DMS 273 (cell line): Measurements from ENCODE around the gene RUNX1.
"Not testable (repeated sequence)": the region's sequence is repeated elsewhere in the genome, so short reads cannot be mapped to it uniquely, and the experiment has no call there.

Experiments used
- DNase-seq: peaks from one replicate; lab custom pipeline; 2025; ENCODE audit not compliant: unreplicated experiment; lab: John Stamatoyannopoulos, UW

RUNX1 gene

DNA sequence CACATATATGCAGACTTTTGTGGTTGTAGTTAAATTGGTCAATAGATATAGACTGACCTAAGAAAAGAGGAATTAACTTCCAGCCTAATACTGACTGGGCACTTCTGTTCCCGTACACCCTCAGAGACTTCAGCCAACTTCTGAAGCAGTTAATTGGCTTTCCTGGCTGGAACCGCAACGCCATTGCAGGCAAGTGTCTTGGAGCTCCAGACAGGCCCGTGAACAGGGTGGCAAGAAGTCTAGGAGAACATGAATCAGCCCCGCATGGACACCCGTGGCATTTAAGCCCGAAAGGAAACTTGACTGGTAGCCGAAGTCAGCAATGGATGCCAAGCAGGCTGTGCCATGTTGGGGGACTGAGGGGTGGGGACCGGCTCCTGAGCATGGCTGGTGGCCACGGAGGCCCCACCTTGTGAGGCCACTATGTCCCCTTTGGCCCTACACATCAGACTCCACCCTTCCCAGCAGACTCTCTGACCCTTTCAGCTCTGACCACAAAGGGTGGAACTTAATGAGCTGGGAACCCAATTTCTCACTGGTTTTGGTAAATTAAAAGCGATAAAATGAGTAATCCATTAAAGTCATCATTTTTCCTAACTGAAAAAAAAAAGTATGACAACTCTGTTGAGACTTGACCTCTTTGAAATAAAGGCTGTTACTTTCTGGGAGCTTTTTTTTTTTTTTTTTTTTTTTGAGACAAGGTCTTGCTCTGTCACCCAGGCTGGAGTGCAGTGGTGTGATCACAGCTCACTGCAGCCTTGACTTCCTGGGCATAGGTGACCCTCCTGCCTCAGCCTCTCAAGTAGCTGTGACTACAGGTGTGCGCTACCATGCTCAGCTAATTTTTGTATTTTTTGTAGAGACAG is 54.1 kb downstream of the RUNX1 start:
- no peak for DNase-seq

DNA sequence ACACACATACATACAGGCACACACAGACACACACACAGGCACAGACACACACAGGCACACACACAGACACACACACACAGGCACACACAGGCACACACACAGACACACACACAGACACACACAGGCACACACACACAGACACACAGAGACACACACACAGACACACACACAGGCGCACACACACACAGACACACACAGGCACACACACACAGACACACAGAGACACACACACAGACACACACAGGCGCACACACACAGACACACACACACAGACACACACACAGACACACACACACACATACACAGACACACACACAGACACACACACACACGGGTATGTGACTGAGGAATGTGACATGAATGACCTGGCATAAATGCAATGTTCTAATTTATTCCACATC is 55.6 kb downstream of the RUNX1 start:
- DNase-seq, result not testable (repeated sequence)

DNA sequence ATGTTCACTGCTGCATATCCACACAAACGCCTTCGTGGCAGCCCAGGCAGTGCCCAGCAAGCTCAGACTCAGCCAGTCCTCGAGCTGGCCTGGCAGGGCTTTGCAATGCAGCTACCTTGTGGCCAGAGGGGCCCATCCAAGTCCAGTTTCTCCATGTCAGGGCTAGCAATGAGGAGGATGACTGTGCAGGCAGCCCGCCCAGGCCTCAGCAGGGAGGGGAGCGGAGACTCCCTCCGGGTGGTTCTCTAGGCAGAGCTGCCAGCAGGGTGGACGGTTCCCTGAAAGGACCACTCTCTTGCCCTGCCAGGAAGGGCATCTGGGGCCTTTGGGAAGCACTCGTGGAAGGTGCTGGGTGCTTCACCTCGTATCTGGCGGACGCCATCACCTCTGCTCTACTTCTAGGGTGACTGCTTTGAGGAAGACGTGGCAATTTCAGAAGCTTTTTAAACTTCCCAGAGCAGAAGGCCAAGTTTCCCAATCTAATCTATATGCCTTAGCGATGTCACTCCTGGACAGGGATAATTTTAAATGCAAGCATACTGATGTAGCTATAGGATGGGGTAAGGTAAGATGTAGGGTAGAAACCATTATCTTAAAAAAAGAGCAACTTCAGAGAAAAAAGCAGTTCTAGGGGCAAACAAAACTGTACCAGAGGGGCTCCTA is 56.2 kb downstream of the RUNX1 start:
- no peak for DNase-seq

DNA sequence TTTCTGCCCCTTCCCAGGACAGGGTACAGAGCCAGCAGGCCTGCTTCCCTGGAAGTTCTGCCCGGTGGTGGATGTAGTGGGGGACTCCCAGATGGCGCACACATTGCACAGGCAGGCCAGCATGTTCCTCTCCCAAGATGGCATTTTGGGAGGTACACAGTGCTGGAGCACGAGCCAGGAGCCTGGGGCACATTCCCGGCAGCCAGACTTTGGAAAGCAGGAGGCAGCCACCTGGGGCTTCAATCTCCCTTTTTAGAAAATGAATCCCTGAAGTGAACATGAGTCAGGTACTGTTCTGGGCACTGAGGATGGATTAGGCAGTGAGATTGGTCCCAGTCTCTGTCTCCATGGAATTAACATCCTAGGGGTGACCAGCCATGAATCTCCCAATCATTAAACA is 56.9 kb downstream of the RUNX1 start:
- no peak for DNase-seq

DNA sequence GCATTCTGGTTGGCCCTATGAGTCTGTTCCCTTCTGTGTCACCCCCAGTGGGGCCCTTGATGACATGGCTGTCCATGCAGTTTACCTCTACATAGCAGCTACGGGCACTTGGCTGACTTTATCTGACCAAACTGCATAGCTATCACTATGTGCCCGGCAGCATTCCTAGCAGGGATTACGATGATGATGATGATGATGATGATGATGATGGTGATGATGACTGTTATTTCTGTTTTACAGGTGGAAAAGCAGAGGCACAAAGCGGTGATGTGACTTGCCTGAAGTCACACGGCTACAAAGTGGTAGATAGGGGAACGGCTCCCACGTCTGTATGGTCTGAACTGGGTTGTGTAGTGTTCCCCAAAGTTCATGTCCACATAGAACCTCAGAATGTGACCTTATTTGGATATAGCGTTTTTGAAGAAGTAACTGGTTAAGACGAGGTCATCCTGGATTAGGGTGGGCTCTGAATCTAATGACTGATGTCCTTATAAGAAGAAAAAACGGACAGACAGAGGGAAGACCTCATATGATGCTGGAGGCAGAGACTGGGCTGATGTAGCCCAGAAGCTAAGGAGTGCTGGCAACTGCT is 57.6 kb downstream of the RUNX1 start:
- DNase-seq, result no peak

DNA sequence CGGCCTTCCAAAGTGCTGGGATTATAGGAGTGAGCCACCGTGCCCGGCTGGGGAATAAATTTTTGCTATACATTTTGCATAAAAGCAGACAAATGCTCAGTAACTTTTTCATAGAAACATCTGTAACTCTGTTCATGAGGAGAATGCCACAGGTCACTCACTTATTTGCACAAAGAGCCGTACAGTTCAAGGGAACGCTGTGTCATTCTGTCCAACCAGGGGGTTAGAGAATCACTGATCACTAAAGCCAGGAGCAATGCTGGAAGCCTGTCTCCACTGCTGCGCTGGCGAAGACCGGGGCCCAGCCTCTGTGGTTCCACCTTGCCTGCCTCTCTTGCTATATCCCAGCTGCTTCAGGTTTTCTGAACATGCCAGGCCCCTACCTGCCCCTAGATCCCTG is 58.3 kb downstream of the RUNX1 start:
- no peak for DNase-seq

DNA sequence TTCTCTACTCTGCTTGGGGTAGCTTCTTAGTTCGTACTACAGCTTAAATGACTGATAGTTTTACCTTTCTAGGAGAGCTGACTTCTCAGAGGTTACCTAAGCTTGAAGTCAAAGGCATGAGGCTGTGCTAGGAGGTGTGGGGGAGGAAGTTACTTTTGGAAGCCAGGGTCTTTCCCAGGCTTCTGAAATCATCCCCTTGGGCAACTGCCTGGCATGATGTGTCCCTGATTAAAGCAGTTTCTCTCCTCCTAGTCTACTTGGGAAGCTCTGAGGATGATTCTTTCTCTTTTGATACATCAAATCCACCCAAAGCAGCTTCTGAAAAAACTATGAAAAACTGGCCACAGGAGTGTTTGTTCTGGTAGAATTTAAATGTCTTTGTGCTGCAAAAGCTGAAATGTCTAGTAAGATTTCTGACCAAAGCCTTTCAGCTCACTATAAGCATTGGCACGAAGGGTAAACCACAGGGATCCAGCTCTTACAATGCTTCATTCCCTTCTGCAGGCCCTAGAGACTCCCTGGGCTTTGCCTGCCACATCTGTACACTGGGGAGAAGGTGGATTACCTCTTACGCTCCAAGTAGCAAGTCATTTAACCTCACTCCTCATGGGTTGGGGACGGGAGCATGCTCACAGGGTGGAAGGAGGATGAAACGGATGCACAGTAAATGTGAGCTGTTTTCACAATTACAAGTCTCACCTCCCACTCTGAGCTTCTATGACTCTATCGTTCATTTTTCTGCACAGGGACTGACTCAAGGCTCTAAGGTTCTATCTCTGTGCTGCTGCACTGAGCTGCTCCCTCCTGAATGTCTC is 59.6 kb downstream of the RUNX1 start:
- no peak for DNase-seq

DNA sequence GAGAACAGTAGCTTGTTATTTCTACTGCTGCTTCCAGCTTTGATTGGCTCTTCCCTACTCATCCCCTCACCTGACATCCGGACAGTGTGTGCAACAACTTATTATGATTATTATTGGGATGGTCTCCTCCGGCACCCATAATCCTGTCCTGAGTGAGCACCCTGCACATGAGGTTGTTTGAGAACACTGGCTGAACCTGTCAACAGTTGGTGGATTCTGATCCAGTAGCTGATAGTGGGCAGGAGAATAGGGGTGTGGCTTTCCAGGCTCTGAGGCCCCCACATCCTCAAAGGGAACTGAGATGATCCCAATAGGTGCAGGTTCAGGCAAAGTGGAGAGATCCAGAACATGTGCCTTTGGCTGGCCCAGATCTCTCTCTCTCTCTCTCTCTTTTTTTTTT is 60.5 kb downstream of the RUNX1 start:
- no peak for DNase-seq

DNA sequence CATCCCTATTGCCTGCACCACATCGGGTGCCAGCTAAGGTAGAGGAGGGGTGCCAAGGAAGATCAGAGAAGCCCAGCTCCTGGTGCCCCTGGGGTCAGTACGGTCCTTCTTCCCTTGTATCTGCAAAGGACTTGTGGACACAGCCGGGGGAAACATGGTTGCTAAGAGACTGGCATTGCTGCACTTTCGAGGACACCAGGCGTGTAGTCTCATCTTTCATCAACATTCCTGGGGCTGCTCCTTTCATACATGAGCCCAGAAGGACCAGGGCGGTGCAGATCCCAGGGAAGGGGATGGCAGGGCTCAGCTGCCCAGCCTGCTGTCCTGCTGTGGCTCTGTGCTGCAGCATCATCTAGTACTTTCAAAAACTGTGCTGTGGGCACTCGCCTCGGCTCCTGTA is 61.0 kb downstream of the RUNX1 start:
- DNase-seq, result no peak

DNA sequence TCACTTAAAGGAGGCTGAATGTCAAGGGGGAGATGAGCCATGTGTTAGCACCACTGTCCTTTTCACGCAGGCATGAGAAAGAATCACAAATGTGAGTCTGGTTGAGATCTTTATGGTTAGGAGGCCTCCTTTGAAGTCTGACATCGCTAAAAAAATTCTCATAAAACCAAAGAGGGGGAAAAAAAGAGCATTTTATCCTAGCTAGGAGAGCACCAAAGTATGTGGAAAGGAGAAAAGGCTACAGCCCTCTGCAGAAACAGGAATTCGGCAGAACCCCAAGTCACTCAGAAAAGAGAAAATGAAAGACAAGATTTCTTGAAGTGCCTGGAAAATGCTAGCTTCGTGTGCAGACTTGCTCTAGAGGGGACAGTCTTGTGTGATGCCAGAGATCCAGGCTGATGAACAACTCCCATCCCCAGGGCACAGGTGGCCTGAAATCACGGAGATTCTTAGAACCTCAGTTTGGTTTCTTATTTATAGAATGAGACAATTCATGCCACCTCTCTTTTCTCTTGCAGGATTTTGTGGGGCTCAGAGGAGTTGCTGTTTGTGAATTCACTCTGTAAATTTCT is 61.5 kb downstream of the RUNX1 start:
- no peak for DNase-seq

DNA sequence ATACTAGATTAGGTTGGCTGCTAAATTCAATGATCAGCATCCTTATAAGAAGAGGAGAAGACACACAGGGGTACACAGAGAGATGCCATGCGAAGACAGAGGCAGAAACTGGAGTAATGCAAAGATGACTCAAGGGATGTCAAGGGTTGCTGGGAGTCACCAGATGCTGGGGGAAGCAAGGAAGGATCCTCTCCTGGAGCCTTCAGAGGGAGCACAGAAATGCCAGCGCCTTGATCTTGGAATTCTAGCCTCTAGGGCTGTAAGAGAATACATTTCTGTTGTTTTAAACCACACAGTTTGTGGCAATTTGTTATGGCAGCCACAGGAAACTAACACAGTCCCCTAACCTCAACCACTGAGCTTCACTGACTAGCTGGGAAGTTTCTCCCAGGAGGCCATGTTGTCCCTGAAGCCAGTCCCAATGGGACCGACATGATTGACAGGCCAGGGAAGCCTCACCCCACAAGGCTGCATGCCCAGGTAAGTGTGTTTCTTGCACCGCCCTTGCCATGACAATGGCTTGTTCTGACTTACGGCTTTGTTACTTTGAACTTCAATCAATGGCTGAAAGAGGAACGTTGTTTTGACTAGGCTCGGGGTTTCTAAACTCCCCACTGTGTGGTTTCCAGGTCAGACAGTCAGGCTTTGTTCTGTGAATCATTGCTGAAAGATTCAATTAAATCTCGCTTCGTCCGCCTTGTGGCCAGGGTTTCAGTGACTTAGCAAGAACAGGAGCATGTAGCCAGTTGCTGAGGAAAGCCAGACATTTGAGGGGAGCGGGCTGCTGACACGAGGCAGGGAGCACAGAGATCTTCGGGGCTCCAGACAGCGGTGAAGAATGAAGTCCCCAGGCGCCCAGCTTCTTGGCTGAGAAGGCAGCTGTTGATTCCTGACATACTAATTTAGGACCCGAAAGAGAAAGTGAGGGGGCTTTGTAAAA is 62.3 kb downstream of the RUNX1 start:
- DNase-seq, result no peak

DNA sequence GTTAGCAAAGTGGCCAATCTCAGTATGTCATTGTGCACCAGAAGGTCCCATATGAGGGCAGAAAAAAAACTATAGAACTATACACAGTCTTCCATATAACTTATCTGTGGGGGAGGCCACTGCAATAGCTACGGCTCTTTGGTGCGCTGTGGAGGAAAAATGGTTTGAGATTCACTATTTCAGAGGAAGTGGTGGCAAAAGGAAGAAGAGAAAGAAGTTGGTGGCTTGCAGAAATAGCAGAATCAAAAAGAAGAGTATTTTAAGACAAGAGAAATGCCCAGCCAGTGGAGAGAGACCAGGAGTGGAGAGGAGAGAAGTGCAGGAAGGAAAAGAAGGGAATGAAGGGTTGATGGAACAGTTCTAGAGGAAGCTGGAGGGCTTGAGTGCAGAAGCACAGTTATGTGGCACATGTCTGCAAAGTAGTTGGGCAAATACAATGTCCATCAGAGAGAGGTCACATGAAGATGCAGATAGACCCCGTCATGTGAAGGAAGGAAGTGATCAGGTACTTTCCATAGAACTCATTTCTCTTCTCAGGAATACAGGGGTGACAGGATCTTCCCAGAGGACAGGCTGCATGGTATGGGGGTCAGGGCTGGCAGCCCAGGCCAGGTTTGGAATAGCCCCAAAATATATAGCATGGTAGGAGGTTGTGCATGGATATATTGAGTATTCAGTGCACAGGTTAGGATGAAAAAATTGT is 64.6 kb downstream of the RUNX1 start:
- DNase-seq, result no peak

DNA sequence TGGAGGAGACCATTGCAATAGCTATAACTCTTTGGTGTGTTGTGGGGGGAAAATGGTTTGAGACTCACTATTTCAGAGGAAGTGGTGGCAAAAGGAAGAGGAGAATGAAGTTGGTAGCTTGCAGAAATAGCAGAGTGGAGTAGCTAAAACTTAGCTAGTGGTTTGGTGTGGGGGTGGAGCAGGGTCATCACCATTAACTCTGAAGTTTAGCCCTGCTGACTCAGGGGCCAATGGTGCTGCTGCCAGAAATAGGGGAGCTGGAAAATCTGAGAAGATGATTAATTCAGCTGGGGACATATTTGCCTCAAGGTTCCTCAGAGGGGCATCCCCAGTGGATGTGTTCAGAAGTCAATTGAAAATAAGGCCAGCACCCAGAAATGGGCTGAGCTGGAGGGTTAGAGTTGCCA is 65.4 kb downstream of the RUNX1 start:
- no peak for DNase-seq

DNA sequence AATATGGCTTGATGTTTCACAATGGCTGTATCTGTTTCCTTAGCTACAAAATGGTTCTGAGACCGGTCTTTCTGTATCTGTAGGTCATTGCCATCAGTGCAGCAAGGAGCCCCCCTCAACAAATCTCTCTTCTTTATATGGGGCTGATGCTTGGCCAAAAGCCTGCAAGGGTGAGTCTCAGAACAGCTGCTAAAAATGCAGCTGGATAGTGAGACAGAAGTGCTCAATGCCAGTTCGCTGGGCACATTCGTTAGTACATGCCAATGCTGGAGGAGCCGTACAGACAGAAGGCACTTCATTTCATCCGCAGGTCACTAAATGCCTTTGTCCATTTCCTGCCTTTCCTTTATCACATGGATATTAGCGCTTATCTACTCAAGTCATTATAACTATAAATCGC is 67.3 kb downstream of the RUNX1 start:
- DNase-seq, result no peak

DNA sequence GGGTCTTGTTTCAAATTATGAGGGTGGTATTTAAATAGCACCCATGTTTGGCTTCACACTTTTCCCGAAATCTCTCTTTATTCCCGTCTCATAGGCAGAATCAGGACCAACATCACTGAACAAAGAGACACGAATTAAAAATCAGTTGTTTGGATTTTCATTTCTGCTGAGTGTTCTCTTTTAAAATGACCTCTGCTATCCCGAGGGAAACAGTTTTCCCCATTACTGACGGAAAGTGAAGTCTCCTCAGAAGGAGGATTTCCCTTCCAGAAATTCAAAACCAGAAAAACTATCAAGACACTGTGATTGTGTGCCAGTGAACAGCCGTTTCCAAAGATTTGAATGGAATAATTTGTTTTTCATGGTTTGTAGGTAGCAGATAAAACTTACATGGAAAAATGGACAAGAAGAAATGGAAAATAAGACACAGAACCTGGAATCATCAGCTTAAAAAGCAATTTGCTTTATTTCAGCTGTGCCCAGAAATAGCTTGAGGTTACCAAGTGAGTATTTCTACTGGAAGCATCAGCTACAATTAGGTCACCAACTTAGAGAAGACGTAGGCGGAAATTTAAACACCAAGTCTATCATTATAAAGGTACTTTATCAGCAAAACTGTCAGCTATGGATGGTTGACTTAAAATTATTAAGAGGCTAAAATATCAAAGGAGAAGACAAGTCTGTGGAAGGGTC is 68.5 kb downstream of the RUNX1 start:
- no peak for DNase-seq

DNA sequence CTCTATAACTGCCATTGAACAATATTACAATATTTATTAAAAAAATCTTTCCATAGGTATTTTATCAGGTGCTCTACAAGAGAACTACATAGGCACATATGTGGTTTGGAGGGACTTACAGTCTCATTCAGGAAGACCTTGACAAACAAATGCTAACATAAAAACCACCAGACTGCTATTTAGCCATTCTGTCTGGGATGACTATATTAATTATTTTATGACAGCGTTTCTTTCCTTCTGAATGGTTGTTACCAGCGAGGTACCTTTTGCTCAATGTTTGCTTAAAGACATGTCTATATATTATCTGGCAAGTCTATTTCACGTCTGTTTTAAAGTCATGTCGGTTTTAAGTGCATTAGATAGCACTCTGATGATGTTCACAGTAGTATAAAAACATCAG is 69.7 kb downstream of the RUNX1 start:
- no peak for DNase-seq

DNA sequence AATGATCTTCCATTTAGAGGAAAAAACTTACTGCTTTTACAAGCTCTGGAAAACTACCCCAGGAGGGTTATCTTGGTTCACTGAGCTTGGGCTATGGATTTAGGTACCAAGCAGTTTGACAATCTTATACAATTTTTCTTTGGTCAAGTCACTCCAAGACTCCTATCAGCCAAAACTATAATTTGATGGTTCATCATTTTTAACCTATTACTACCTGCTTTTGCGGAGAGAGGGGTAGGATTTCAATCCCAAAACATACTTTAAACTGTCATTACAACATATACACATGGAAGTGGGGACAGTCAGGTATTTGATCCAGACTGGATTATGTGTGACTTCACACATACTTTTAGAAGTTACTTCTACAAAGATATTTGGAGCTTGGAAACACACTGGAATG is 71.8 kb downstream of the RUNX1 start:
- no peak for DNase-seq

DNA sequence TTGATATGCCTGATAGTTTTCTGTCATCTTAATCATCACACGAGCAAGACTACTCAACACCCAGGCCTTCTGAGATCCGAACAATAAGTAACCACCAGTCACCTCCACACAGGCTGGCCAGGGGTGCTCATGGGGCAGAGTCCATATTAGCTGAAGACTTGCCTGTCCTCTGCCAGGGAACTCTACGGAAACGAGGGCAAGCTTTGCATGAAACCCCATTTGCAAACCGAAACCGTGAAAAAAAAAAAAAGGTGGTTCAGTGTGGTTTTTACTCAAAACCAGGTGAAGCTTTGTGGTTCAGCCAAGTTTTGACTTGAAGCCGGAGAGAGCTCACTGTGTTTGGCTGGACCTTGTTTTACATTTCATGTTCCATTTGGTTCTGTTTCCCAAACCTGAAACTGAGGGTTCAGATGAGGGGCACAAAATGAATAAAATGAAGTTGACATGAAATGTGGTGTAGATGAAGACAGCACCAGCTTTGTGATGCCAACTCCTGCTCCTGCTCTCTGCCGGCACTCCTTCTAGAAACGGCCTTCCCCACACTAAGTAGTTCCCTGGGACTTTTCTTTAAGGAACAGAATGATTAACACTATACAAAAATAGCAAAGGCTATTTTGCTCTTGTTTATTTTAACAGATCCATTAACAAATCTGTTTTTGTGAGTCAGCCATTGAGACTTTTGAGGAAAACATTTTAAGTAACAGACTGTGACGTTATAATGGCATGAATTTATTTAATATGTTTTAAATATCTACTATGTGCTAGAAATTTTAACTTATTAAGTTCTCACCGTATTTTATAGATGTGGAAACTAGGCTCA is 74.7 kb downstream of the RUNX1 start:
- DNase-seq, result no peak
